Retinal pigment epithelial cell (primary cell): ENCODE measurements around the gene BRI3.

Source experiments
- DNase-seq: peaks from one replicate; pipeline ENCODE4 v3.0.0-alpha.2; 2010; ENCODE audit warnings: low read depth
- H3K4me3 ChIP-seq: 2 replicates; pipeline ENCODE4 v1.5.1; 2011; ENCODE audit warnings: mild to moderate bottlenecking, low read length, control low read depth, moderate library complexity
- CTCF ChIP-seq: conservative IDR thresholded peaks from 2 replicates; pipeline ENCODE4 v1.5.1; 2011; ENCODE audit warnings: low read depth, low read length, control low read depth, inconsistent platforms

Gene BRI3

GRCh38 chr7:98338441-98338840 lies 57.0 kb downstream of the BRI3 start:
- DNase-seq, result no peak
- TF ChIP-seq CTCF, result no peak

GRCh38 chr7:98339043-98339442 lies 57.6 kb downstream of the BRI3 start:
- H3K4me3 ChIP-seq, result no peak overlapping the region
- DNase-seq, result no peak
- no peak for TF ChIP-seq CTCF

More at GRCh38 chr7:98338441-98338840, 57.0 kb downstream of the BRI3 start:
- H3K4me3 ChIP-seq, result no peak overlapping the region

- no peak overlapping the region for H3K4me3 ChIP-seq
Measured at GRCh38 chr7:98341106-98341505, 59.6 kb downstream of the BRI3 start.

More at GRCh38 chr7:98341106-98341505, 59.6 kb downstream of the BRI3 start:
- TF ChIP-seq CTCF, result no peak
- peak; percentile 79 for DNase-seq
